Measurements from ENCODE around the gene LRRC8E.

GRCh38 chr19:7863157-7863970, 24.9 kb upstream of the LRRC8E start:
- TF ChIP-seq POLR2A (IDR thresholded peaks at IDR 0.05) (no peak), CTCF (IDR thresholded peaks at IDR 0.05) (no peak)
